HG02798 (cell line): ENCODE results near the gene IKZF2.
"Not testable (repeated sequence)": the region's sequence is repeated elsewhere in the genome, so short reads cannot be mapped to it uniquely, and the experiment has no call there.

ENCODE experiments used
- ATAC-seq: cut with Tn5 transposase; IDR thresholded peaks from one replicate; pipeline ENCODE4 v1.9.1; 2021; ENCODE audit warnings: mild to moderate bottlenecking; ENCODE audit not compliant: unreplicated experiment, poor library complexity

Gene IKZF2

GRCh38 chr2:213064099-213064498 is 87.3 kb downstream of the IKZF2 start:
- ATAC-seq: no peak

GRCh38 chr2:213057977-213058376 is 93.4 kb downstream of the IKZF2 start:
- ATAC-seq: no peak

- no peak for ATAC-seq
These were observed 105.0 kb downstream of the IKZF2 start for GRCh38 chr2:213046431-213046830.

GRCh38 chr2:213043566-213043965 is 107.8 kb downstream of the IKZF2 start:
- ATAC-seq: no peak

GRCh38 chr2:213042262-213042661 is 109.2 kb downstream of the IKZF2 start:
- ATAC-seq: no peak

- ATAC-seq: no peak
These were observed 114.6 kb downstream of the IKZF2 start for GRCh38 chr2:213036836-213037235.

GRCh38 chr2:213034585-213034984 is 116.8 kb downstream of the IKZF2 start:
- no peak for ATAC-seq

- ATAC-seq: no peak
These were observed 118.8 kb downstream of the IKZF2 start for GRCh38 chr2:213032607-213033006.

- peak; percentile 71 for ATAC-seq
These were observed 128.4 kb downstream of the IKZF2 start for GRCh38 chr2:213022987-213023386.

GRCh38 chr2:213021971-213022899 is 129.2 kb downstream of the IKZF2 start:
- ATAC-seq: peak; percentile 81

- ATAC-seq: not testable (repeated sequence)
These were observed 130.5 kb downstream of the IKZF2 start for GRCh38 chr2:213020913-213021312.

GRCh38 chr2:213020268-213020667 is 131.1 kb downstream of the IKZF2 start:
- ATAC-seq: no peak

- ATAC-seq: no peak
These were observed 132.0 kb downstream of the IKZF2 start for GRCh38 chr2:213019368-213019767.

- no peak for ATAC-seq
These were observed 133.0 kb downstream of the IKZF2 start for GRCh38 chr2:213018340-213018901.

- no peak for ATAC-seq
These were observed 134.0 kb downstream of the IKZF2 start for GRCh38 chr2:213017404-213017803.

- no peak for ATAC-seq
These were observed 134.4 kb downstream of the IKZF2 start for GRCh38 chr2:213016984-213017351.

GRCh38 chr2:213016166-213016983 is 135.0 kb downstream of the IKZF2 start:
- ATAC-seq: no peak

- peak; percentile 86 for ATAC-seq
These were observed 135.8 kb downstream of the IKZF2 start for GRCh38 chr2:213015387-213016165.

GRCh38 chr2:213013979-213014378 is 137.4 kb downstream of the IKZF2 start:
- ATAC-seq: no peak

- ATAC-seq: no peak
These were observed 139.9 kb downstream of the IKZF2 start for GRCh38 chr2:213011505-213011904.
